A204.1 (cell line): ENCODE data around the gene ZNF655.
"Not testable (repeated sequence)": the region's sequence is repeated elsewhere in the genome, so short reads cannot be mapped to it uniquely, and the experiment has no call there.

ENCODE experiments used
- FAIRE-seq: peaks from 2 replicates; lab custom pipeline; 2012; peaks lifted over from hg19 to GRCh38; lab: Jason Lieb, UNC

The ZNF655 gene

DNA sequence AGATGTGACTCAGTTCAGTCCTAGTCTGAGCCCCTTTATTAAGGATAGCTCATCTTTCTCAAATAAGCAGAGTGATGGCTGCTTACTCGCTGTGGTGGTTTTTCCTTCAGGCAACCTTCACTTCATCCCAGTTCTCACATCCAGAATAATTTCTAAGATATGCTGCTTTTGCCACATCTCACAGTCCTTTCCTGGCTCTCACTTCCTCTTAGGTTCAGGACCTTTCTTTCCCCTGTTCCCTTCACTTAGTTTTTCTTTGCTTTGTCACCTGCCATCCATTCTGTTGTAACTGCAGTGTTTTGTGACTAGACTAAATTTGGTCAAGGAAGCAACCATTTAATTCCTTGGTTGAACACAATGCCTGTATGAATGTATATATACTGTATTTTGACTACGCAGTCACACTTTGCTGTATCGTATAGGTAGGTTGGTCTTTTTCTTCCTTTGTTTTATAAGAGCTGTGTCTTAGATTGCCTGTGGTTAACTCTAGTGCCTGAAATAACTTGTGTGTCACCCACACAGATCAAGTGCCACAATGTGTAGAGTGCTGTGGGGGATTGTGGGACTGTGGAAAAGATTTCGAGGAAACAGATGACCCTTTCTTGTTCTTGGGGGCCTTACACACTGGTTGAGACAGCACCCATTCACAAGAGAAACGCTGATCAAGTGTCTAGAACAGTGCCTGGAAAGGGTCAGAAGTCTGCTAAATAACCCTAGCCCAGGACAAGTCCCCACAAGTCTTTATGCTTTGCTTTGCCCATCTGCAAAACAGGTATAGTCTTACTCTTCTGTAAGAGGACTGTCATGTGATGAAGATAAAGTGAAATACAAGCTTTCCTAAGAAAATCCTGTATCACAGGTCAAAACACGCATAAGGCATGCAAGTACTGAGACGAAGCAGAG lies 2.6 kb downstream of the ZNF655 start:
- no peak for FAIRE-seq

- no peak for FAIRE-seq
Measured at GRCh38 chr7:99561737-99562051, 3.3 kb downstream of the ZNF655 start.

DNA sequence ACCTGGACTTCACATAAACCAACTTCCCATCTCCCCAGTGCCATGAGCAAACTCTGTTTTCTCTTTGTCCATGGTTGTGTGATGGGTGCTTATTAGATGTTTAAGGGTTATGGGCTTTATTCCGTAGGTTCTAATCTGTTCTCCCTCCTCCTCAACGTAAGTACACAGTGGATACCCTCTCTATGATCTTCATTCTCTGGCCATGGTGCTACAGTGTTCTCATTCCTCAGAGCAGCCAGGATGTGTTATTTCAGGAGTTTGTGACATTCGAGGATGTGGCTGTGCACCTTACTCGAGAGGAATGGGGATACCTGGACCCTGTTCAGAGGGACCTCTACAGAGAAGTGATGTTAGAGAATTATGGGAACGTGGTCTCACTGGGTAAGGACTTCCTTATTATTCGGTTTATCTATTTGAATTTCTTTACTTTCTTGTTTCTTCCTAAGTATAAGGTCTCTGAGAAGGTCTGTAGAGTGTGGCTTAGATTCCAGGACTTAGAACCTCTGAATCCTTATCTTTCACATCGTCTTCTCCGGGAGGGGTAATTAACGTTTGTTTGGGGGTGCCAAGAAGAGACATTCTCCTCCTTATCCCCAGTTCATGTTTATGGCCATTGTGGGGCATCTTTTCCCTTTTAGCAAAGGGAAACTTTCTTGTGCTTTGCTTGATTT lies 3.8 kb downstream of the ZNF655 start:
- no peak for FAIRE-seq

DNA sequence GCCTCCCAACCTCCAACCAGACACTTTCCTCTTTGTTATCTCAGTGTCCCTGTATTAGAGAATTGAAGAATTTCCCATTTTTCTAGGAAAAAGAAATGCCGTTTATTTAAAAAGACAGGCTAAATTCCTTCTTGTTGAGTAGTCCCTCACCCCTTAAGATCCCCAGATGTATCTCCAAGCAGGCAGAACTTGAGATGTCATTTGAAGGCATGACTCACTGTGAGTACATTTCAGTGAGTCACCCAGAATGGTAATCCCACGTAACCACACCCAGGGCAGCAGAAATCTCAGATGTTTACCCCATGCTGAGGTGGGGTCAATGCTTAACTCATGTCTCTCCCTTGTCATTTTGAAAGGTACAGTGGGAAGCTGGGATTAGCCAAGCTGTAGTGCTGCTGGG lies 4.4 kb downstream of the ZNF655 start:
- FAIRE-seq, result peak; percentile 98

DNA sequence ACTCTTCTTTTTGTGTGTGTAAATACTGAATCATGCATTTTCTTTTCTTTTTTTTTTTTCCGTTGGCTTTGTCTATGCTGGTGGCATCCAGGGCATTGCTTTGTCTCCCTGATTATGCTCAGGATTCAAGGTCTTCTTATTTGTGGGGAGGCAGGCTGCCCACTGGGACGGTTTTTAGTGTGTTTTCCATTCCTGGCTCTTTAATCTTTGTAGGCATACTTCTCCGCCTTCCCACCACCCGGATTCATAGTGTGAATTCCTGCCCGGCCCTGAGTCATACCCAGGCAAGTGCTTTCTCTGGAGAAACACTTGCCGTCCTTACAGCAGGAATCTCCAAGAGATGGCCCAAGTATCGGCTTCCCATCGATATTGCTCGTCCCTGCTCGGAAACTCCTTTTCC lies 5.2 kb downstream of the ZNF655 start:
- FAIRE-seq, result peak; percentile 90

- FAIRE-seq, result not testable (repeated sequence)
Measured at GRCh38 chr7:99568770-99569169, 10.3 kb downstream of the ZNF655 start.

- FAIRE-seq, result no peak
Measured at GRCh38 chr7:99571768-99572167, 13.3 kb downstream of the ZNF655 start.

DNA sequence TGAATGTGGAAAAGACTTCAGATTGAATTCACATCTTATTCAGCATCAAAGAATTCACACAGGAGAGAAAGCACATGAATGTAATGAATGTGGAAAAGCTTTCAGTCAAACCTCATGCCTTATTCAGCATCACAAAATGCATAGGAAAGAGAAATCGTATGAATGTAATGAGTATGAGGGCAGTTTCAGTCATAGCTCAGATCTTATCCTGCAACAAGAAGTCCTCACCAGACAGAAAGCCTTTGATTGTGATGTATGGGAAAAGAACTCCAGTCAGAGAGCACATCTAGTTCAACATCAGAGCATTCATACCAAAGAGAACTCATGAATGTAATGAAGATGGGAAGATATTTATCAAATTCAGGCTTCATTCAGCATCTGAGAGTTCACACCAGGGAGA lies 14.8 kb downstream of the ZNF655 start:
- no peak for FAIRE-seq

- FAIRE-seq, result no peak
Measured at GRCh38 chr7:99576251-99576650, 17.8 kb downstream of the ZNF655 start.

- no peak for FAIRE-seq
Measured at GRCh38 chr7:99579281-99579955, 21.0 kb downstream of the ZNF655 start.

DNA sequence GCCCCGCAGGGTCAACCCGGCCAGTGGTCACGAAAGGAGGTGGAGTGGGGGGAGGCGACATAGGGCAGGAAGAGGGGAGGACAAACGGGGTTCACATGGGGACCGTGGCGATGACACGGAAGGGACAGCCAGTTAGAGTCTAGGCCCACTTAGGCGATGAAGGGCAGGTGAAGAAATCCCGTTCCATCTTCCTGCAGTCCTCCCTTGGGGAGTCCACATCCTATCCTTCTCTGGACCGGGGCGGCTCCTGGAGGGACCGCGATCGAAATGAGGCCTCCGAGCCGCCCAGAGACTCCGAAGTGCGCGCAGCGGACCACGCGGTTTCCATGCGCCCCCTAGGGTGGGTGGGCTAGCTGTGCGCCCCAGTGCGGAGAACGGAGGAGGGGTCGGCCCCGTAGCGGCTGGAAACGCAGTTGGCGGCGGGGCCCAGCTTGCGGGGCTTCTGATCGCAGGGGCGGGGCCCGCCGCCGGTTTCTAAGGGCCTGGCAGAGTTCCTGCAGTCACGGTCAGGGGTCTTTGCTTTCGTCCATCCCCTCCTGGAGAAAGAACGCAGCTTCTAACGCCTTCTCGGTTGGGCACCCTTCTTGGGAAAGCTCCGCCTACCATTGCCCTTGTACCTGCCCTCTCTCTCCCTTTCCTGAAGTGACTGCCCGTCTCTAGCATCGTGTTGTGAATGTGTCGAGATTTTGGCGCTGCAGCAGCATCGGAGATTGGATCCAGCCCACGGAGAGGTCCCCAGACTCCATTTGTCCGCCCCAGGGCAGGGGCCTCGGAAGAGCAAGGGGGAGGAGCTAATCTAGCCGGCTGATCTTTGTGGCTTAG lies 21.7 kb downstream of the ZNF655 start:
- peak; percentile 32 for FAIRE-seq

DNA sequence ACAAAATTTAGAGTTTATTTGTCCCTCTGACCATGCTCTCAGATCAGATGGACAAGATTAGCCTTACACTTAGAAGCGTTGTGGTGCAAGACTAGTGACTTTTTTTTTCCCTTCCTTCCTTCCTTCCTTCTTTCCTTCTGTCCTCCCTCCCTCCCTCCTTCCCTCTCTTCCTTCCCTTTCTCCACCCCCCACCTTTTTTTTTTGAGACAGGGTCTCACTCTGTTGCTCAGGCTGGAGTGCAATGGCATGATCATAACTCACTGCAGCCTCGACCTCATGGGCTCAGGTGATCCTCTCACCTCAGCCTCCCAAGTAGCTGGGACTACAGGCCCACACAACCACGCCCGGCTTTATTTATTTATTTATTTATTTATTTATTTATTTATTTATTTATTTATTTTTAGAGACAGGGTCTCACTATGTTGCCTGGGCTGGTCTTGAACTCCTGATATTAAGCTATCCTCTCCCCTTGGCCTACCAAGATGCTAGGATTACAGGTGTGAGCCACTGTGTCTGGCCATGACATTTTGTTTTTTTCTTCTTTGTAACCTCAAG lies 22.4 kb downstream of the ZNF655 start:
- not testable (repeated sequence) for FAIRE-seq

- no peak for FAIRE-seq
Measured at GRCh38 chr7:99588868-99589267, 30.4 kb downstream of the ZNF655 start.

GRCh38 chr7:99594948-99595745 lies 36.7 kb downstream of the ZNF655 start:
- FAIRE-seq, result peak; percentile 9

DNA sequence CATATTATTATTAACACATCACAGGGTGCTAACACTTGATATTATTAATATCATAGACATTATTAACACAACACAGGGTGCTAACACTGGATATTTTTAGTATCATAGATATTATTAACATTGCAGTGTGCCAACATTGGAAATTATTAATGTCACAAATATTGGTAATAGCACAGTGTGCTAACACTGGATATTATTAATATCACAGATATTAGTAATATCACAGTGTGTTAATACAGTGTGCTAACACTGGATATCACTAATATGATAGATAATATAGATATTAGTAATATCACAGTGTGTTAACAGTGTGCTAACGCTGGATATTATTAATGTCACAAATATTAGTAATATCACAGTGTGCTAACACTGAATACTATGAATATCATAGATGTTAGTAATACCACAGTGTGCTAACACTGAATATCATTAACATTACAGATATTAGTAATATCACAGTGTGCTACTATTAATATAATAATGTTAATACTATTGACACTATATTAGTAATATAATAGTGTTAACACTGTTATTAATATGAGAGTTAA lies 38.0 kb downstream of the ZNF655 start:
- peak; percentile 16 for FAIRE-seq

- FAIRE-seq, result no peak
Measured at GRCh38 chr7:99597762-99598501, 39.5 kb downstream of the ZNF655 start, which contains the start of gene TMEM225B. Gene TMEM225B (plus strand): TSS chr7:99598267. CDS start chr7:99604389, 6,122 bp downstream.

- no peak for FAIRE-seq
Measured at GRCh38 chr7:99599836-99600235, 41.4 kb downstream of the ZNF655 start.

- FAIRE-seq, result no peak
Measured at GRCh38 chr7:99601656-99602310, 43.3 kb downstream of the ZNF655 start.

GRCh38 chr7:99605527-99605926 lies 47.1 kb downstream of the ZNF655 start:
- no peak for FAIRE-seq
